ENCODE data around the gene SMAD3. TPM values are rescaled to one million over a fixed set of nuclear protein-coding genes. Genes with fewer than 3 reads are reported as not detected.
"Not testable (repeated sequence)": the region's sequence is repeated elsewhere in the genome, so short reads cannot be mapped to it uniquely, and the experiment has no call there.

The SMAD3 gene
- total RNA-seq, 1 donor from 2014 or later: 18.4 TPM

DNA sequence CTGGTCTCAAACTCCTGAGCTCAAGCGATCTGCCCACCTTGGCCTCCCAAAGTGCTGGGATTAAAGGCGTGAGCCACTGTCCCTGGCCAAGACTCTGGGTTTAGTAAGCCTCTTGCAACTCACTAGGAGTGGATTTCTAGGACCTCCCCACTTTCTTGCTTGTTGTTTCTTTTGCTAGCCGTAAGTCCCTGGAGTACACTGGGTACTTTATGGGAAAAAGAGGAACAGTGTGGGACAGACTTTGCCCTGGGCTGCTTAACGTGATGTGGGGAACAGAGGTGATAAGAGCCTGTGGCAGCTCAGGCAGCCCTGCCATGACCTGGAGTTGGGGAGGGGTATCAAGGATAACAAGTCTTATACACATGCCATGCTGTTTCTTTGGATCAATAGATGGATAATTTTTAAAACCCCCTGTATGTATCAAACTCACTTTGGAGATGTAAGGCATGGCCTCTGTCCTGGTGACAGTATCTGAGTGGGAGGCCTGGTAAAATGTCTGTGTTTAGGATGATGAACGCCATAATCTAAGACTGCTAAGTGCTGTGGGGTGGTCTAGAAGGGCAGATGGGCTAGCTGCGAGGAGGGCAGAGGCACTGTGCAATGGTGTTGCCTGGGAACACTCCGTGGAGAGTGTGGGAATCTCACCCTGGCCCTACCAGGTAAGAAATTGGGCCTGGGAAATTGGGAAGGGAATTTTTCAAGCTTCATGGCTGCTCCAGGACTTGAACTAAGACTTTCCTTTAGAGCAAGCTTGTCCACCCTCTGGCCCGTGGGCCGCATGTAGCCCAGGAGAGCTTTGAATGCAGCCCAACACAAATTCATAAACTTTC, 54.8 kb downstream of the SMAD3 start:
- intact Hi-C loops (cut with DNase I): loop anchor here (2.0 kb wide), 1 partner anchor 27 kb away; no protein-coding TSS in a partner anchor
- DNase-seq (ENCODE audit: low spot score): no peak

DNA sequence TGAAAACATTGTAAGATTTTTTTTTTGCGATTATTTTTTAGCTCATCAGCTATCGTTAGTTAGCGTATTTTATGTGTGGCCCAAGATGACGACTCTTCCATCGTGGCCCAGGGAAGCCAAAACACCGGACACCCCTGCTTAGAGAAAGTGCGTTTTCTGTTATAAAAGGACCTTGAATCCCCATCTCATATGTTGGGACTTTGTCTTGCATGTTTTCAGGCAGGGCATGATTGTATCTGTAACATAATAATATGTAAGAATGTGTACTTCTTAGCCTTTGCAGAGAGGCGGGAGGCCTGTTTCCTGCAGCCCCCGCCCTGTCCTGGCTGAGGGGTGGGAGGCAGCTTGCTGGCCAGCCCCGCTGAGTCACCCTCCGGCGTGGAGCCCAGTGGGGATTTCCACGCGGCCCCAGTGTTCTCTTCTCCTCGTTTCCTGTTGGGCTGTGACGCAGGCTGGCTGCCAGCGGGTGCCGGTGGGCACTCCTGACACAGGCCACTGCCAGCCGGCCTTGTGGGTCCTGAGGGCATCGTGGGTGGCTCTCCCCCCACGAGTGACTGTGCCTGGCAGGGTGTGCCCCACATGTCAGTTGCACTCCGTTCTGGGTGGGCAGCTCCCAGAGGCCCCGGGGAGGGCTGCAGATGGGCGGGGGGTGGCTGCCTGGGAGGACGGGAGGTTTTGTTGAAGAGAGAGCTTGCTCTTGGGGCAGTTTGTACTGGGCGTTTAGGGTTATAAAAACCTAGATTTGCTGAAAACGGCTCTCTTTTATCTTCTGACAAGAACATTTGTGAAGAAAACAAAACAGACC, 55.6 kb downstream of the SMAD3 start:
- peak; percentile 93 for DNase-seq (ENCODE audit: low spot score)
- intact Hi-C loops (cut with DNase I): loop anchor here (2.0 kb wide), 1 partner anchor 26 kb away; no protein-coding TSS in a partner anchor

DNA sequence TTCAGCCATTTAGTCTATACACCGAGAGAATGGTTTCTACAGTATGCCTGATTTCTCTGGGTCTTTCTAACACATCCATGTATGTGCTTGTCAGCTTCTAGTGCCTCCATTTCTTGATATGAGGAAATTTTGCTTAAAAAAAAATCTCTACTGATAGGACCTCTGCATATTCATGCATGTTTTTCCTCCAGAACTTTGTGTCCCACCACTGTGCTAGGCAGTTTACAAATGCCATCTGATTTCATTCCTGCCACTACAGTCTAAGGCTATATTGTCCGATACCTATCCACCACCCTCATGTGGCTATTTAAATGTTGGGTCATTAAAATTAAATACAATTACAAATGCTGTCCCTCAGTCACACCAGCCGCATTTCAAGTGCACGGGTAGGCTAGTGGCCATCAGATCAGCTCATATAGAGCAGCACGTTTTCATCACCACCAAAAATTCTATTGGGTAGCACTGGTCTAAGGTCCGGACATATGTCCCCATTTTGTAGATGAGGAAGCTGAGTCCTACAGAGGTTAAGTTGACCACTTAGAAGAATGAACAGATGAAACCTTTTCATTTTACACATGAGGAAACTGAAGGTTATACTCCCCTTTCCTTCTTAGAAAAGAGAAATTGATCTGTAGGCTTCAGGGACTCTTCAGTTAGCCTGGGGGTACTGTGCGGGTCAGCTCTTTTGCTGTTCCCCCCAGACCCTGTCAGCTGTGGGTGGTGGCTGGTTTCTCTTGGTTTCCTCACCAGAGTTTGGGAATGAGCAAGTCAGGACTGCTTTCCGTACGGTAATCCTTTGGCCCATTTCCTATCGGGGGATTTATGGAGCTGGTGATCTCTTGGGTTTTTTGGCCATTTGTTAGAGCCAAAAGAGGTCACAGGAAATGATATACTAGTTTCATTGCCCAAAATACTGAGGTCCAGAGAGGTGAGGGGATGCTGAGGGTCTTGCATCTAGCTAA, 56.5 kb downstream of the SMAD3 start:
- no peak for DNase-seq (ENCODE audit: low spot score)
- intact Hi-C loops (cut with DNase I): loop anchor here (2.0 kb wide), 1 partner anchor 25 kb away; no protein-coding TSS in a partner anchor

DNA sequence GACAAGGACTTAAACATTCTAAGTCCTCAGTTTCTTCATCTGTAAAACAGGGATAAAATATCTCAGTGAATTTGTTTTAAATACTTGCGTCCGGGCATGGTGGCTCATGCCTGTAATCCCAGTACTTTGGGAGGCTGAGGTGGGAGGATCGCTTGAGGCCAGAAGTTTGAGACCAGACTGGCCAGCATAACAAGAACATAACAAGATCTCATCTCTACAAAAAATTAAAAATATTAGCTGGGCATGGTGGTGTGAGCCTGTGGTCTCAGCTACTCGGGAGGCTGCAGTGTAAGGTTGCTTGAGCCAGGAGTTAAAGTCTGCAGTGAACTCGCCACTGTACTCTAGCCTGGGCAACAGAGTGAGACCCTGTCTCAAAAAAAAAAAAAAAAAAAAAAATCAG, 57.4 kb downstream of the SMAD3 start:
- DNase-seq (ENCODE audit: low spot score); intact Hi-C loops (cut with DNase I): not testable (repeated sequence)

DNA sequence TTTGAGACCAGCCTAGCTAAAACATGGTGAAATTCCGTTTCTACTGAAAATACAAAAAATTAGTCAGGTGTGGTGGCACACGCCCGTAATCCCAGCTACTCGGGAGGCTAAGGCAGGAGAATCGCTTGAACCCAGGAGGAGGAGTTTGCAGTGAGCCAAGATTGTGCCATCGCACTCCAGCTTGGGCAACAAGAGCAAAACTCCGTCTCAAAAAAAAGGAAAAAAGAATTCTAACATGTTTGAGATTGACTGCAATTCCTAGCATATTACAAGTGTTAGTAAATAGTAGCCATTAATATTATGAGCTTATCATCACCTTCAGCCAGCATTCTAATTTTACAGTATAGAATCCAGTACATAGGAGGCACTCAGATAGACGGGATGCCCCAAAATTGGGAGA, 57.9 kb downstream of the SMAD3 start:
- intact Hi-C loops (cut with DNase I); DNase-seq (ENCODE audit: low spot score): not testable (repeated sequence)

DNA sequence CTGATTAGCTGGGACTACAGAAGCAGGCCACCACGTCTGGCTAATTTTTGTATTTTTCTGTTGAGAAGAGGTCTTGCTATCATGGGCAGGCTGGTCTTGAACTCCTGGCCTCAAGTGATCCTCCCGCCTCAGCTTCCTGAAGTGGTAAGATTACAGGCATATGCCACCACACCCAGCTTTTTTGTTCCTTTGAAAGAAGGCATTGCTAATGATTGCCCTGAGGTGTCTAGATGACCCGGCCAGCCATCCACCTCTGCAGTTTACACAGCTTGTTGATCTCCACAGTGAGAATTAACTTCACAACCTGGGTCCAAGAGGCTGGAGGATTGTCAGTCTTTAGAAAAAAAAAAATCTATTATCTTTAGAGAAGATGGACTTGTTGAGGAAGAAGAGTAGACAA, 58.7 kb downstream of the SMAD3 start:
- intact Hi-C loops (cut with DNase I): no loop called here
- no peak for DNase-seq (ENCODE audit: low spot score)

DNA sequence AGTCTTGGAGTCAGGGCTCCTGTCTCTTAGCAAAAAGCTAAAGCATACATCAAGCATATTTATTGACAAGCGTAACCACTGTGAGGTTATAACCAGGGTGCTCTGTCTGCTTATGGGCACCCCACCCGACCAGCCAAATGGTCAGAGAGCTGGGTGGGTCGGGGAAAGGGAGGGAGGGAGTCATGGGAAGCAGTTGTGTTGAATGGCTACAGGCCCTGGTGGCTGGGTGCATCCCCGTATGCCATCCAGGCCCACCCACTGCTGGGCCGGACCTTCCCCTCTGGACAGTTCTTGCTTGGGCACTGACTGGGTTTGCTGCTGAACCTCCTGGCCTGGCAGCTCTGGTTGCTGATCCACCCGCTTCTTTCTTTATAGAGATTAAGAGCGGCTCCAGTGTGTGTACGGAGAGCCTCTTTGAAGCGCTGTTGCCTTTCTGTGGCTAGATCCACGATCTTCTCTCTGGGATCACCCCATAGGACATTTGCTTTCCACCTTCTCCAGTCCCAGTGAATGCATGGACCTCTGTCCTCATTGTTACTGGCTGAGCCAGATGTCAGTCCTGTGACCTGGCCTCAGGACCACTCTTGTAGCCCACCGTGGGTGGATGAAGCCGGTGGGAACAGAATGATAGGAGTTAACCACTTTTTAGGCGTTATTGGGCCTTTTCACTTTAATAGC, 59.6 kb downstream of the SMAD3 start:
- intact Hi-C loops (cut with DNase I): no loop called here
- DNase-seq (ENCODE audit: low spot score): no peak

DNA sequence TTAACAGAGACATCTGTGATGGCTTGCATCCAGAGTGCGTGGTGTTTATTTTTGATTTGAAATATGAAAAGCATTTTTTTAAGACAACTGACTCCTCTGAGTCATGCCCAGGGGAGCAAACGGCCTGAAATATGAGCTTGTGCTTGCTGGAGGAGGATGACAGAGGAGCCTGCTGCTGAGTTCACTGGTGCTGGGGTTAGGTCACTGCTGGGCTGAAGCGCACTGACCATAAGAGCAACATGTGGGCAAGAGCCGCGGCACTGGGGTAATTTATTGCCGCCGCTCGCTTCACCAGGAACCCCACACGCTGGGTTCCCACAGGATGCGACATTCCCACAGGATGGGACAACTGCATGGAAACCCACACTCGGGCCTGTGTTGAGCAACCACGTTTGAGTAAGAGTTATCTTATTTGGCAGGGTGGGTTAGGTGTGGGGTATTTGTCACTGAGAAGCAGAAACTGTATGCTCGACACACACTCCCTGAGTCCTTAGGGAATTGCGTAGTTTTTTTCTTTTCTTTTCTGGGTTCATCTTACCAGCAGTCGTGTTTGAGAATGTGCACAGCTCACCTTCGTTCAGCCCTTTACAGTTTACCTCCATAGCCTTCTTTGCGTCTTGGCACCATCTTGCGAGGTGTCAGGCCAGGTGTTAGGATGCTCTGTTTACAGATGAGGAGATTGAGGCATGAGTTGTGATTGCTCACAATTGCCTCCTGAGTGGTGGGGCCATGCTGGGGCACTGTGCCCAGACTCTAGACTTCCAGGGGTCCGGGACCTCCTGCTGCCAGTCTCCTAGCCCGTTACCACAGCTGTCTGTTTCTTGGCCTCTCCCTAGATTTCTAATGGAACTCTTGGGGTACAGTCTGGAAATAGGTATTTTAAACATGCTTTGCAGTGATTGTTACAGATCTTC, 60.4 kb downstream of the SMAD3 start:
- DNase-seq (ENCODE audit: low spot score): no peak
- intact Hi-C loops (cut with DNase I): no loop called here

DNA sequence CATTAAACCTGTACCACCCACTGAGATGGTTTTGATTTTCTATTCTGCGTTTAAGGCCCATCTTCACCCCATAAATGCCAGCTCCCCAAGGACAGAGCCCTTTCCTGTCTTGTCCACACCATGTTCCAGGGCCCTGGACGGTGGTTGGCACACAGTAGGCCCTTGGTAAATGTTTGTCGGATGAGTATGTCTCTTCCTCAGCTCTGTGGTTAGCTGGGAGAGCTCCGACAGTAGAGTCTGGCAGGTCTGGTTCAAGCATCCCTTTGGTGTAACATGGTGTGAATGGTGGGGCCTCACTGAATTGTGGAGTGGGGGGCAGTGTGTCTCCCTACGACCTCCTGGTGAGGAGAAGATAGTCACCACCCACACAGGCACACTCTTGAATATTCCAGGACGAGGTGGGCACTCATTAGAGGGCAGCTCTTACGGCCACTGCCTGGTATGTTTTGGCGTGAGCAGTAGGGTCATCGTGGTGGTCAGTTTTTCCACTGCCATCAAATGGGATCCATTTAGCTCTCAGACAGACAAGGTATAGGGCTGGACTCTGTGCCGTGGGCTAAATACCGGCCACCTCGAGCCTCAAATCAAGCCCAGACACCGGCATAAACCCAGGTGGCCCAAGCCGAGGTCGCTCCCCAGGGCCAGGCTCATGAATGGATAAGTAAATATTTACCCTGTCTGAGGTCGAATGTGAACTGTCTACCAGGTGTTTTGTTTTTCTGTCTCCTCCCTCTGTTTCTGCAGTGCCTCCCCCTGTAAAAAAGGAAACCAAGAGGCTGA, 61.3 kb downstream of the SMAD3 start:
- peak; percentile 38 for DNase-seq (ENCODE audit: low spot score)
- intact Hi-C loops (cut with DNase I): no loop called here

DNA sequence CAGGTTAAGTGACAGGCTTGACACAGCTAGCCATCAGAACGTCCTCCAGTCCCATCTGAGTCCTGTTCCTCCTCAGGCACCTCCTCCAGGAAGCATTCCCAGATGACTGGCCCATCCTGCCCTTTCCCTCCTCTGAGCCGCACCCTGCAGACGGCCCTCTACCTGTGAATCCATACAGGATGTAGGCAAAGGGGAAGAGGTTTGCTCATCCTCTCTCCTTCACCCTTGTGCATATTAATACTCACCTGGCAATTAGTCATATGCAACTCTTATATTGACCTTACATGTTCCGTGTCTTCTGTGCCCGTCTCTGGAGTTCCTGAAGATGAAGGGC, 61.9 kb downstream of the SMAD3 start:
- DNase-seq (ENCODE audit: low spot score): peak; percentile 49
- intact Hi-C loops (cut with DNase I): no loop called here

DNA sequence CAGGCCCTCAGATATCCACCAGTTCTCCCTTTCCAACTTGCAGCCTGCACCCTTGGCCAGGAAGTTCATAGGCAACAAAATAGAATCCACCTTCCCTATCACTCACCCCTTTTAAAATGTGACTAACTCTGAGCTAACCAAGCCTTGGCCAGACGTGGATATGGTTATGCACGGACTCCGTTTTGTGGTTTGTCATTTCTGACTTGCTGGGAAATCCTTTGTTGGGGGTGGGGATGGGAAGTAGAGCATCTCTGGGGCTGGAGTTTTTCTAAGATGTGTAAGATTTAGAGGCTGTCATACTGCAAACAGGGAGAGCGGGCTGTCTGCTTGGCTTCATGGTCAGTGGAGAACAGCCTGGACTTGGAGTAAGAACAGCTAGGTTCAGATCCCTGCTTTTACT, 62.6 kb downstream of the SMAD3 start:
- intact Hi-C loops (cut with DNase I): no loop called here
- peak; percentile 60 for DNase-seq (ENCODE audit: low spot score)

DNA sequence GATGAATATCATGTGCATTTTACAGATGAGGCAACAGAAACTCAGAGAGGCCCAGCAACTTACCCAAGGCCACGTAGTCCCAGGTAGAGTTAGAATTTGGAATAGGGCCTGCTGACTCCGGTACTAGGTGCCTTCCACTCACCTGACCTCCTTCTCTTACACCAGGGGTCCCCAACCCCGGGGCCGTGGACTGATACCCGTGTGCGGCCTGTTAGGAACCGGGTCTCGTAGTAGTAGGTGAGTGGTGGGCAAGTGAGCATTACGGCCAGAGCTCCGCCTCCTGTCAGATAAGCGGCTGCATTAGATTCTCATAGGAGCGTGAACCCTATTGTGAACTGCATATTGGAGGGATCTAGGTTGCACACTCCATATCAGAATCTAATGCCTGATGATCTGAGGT, 64.8 kb downstream of the SMAD3 start:
- intact Hi-C loops (cut with DNase I): no loop called here

DNA sequence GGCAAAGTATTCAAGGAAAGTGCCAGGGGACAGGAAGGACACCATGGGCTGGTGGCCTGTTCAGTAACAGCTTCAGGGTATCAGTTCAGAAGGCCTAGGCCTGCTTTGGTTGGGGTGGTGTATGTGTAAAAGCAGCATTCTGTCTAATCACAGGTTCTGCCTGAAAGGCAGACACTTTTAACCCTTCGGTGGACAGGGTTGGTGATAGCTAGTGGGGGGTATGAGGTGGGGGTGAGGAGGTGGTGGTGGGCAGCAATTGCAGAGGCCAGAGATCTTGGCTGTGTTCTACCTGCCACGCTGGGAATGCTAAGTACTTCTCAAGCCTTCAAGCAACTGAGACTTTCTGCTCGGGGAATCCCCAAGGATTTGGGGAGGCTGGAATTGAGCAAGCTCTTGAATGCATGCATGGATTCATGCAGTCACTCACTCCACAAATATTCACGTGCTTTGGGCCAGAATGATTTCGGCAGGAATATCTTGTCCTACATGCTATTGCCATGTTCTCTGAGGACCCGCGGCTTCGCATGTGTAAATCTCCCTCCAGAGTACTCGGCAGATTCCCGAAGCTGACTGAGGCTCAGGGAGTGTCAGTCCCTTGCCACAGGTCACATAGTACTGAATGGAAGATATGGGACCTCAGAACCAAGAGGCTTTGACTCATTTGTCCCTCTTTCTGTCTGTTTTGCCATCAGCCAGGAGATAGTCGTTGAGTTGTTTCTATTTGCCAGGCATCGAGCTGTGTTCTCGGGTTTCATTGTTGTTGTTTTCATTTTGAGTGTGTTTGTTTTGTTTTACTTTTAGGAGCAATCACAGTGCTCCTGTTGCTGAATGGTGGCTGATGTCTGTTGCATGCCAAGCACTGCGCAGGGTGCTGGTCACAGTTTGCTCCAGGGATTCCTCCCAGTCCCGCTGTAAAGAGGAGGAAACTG, 65.5 kb downstream of the SMAD3 start:
- peak; percentile 63 for DNase-seq (ENCODE audit: low spot score)
- intact Hi-C loops (cut with DNase I): no loop called here

More for the DNA sequence above, 64.8 kb downstream of the SMAD3 start:
- DNase-seq (ENCODE audit: low spot score): peak; percentile 43

DNA sequence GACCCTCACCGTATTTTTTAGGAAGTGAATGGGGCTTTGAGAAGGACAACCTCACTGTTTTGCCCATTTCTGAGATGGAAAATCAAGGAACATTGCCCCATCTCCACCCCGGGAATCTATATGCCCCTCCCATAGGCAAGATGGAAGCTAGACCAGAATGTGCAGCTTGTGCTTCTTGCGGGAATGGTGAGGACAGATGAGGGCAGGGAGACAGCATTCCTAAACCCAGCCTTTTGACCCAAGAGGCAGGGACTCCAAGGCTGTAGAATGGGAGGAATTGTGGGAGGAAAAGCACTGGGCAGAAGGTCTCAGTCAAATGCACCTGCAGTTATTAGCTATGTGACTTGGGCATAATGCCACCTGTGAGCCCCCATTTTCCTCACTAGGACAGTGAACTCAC, 66.9 kb downstream of the SMAD3 start:
- intact Hi-C loops (cut with DNase I): no loop called here
- DNase-seq (ENCODE audit: low spot score): no peak

DNA sequence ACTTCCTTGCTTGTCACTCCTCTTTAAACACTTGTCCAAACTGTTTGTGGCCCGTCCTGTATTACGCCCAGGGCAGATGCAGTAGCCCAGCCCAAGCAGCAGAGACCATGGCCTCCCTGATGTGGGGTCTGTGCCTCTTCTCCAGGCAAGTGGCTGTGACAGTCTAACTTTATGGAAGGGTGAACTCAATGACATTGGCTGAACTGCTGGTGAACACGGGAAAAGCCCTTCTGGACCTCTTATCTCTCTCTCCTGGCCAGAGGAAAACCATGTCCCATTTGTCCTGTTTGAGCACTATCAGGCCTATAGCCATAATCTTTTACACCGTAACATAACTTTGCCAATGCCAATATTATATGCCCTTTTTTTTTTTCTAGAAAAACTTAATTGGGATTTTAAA, 67.6 kb downstream of the SMAD3 start:
- DNase-seq (ENCODE audit: low spot score): peak; percentile 46
- intact Hi-C loops (cut with DNase I): no loop called here

DNA sequence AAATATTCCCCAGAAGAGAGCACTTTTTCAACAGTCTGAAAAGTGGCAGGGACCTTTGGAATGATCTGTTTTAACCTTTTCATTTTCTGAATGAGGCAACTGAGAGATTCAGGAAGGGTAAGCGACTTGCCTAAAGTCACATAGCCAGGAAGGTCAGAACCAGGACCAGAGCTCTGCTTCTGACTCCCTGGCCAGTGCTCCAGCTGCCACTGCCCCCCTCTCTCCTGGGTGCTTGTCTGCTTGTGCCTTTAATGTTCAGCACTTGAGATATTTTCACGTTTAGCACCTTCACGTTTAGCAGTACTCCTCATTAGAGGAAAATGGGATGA, 68.3 kb downstream of the SMAD3 start:
- DNase-seq (ENCODE audit: low spot score): peak; percentile 19
- intact Hi-C loops (cut with DNase I): no loop called here
